Ascending aorta (tissue), 2 donors: Measurements from ENCODE around the gene PTPRG. TPM values are rescaled to one million over a fixed set of nuclear protein-coding genes. Genes with fewer than 3 reads are reported as not detected.

ENCODE experiments used
- DNase-seq, 2 donors: peaks; one replicate each; pipeline ENCODE4 v3.0.0-alpha.2; 2019; ENCODE audit warnings: low spot score in 2 of 2
- H3K27ac ChIP-seq, 2 donors: fragments of 200-600 bp; sonication (generic); one replicate each; pipeline ENCODE4 v1.5.1; 2016 to 2017; ENCODE audit warnings: mild to moderate bottlenecking in 1 of 2
- H3K27me3 ChIP-seq: fragments of 200-600 bp; sonication (generic); one replicate; pipeline ENCODE4 v1.5.1; 2017
- H3K36me3 ChIP-seq, 2 donors: fragments of 200-600 bp; sonication (generic); one replicate each; pipeline ENCODE4 v1.5.1; 2016
- H3K4me1 ChIP-seq, 2 donors: fragments of 200-600 bp; sonication (generic); one replicate each; pipeline ENCODE4 v1.5.1; 2016 to 2017; ENCODE audit warnings: mild to moderate bottlenecking in 1 of 2
- H3K4me3 ChIP-seq, 2 donors: fragments of 200-600 bp; sonication (generic); one replicate each; pipeline ENCODE4 v1.5.1; 2016 to 2017; ENCODE audit warnings: mild to moderate bottlenecking in 1 of 2
- H3K9me3 ChIP-seq, 2 donors: fragments of 200-600 bp; sonication (generic); one replicate each; pipeline ENCODE4 v1.5.1; 2016
- intact Hi-C: fragments of 100-400 bp; cut with DNase I; formaldehyde crosslinking; loops from one replicate; pipeline ENCODE4 v1.15.1; 2023
- total RNA-seq: library from RNA; depleted of rRNA; stranded (reverse); fragments of >200 nt; gene quantifications from one replicate; pipeline ENCODE4 v1.1.0, GENCODE V29; 2016
- TF ChIP-seq, protein P1 (sequence below), 3 experiments: fragments of 200-600 bp in 2 of 3; fragments of 450-650 bp in 1 of 3; sonication (generic) in 2 of 3; IDR thresholded peaks; one replicate each; pipeline ENCODE4 v1.5.1; 2016 to 2019; ENCODE audit warnings: antibody characterized with exemption in 3 of 3, mild to moderate bottlenecking in 1 of 3, moderate library complexity in 1 of 3

Gene PTPRG
- total RNA-seq, 1 donor from 2014 or later = 129 TPM

GRCh38 chr3:61606196-61606595, 44.8 kb downstream of the PTPRG start:
- Histone ChIP-seq H3K27ac (no peak overlapping the region), H3K4me3 (no peak overlapping the region), H3K9me3 (no peaks in the 10 kb centered on the region), H3K36me3 (peaks cover 0 to 9% of the 10 kb centered on the region in 2 donors), H3K4me1 (no peaks in the 10 kb centered on the region), H3K27me3 (no peaks in the 10 kb centered on the region)
- TF ChIP-seq, protein P1, sequence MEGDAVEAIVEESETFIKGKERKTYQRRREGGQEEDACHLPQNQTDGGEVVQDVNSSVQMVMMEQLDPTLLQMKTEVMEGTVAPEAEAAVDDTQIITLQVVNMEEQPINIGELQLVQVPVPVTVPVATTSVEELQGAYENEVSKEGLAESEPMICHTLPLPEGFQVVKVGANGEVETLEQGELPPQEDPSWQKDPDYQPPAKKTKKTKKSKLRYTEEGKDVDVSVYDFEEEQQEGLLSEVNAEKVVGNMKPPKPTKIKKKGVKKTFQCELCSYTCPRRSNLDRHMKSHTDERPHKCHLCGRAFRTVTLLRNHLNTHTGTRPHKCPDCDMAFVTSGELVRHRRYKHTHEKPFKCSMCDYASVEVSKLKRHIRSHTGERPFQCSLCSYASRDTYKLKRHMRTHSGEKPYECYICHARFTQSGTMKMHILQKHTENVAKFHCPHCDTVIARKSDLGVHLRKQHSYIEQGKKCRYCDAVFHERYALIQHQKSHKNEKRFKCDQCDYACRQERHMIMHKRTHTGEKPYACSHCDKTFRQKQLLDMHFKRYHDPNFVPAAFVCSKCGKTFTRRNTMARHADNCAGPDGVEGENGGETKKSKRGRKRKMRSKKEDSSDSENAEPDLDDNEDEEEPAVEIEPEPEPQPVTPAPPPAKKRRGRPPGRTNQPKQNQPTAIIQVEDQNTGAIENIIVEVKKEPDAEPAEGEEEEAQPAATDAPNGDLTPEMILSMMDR (IDR thresholded peaks at IDR 0.05) = no peak
- intact Hi-C loops = no loop called here
- DNase-seq = no peak

- TF ChIP-seq, protein P1 (IDR thresholded peaks at IDR 0.05) = no peak
- H3K27ac ChIP-seq = no peak overlapping the region
- H3K4me3 ChIP-seq = no peak overlapping the region
- H3K36me3 ChIP-seq = peaks cover 0 to 9% of the 10 kb centered on the region in 2 donors
- no peaks in the 10 kb centered on the region for H3K27me3 ChIP-seq
- H3K4me1 ChIP-seq = peaks cover 0 to 8% of the 10 kb centered on the region in 2 donors
- intact Hi-C loops = no loop called here
- no peaks in the 10 kb centered on the region for H3K9me3 ChIP-seq
- DNase-seq = no peak
Observed at GRCh38 chr3:61608072-61608471, 46.7 kb downstream of the PTPRG start.

DNA sequence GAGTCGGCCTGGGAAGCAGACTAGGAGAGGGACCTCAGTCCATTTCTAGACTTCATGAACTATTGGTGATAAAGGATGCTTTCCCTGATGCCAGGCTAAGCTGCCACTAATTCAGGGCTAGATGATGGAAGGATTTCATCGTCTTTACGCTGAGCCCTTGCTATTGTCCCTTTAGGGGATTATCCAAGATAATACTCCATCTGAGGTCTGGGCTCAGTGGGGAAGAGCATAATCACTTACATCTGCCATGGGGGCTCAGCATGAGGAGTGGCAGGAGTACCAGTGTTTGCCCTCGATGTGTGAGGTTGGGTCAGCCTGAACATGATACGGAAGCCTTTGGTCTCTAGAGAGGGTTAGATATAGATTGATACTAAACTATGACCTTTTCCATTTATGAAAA, 47.3 kb downstream of the PTPRG start:
- DNase-seq = no peak
- intact Hi-C loops = no loop called here
- no peaks in the 10 kb centered on the region for H3K27me3 ChIP-seq
- no peak overlapping the region for H3K4me3 ChIP-seq
- H3K27ac ChIP-seq = no peak overlapping the region
- H3K9me3 ChIP-seq = no peaks in the 10 kb centered on the region
- peaks cover 0 to 9% of the 10 kb centered on the region in 2 donors for H3K36me3 ChIP-seq
- peaks cover 0 to 8% of the 10 kb centered on the region in 2 donors for H3K4me1 ChIP-seq
- TF ChIP-seq, protein P1 (IDR thresholded peaks at IDR 0.05) = no peak

GRCh38 chr3:61610316-61610715, 48.9 kb downstream of the PTPRG start:
- Histone ChIP-seq H3K4me3 (no peak overlapping the region), H3K36me3 (peaks cover 0 to 6% of the 10 kb centered on the region in 2 donors), H3K9me3 (no peaks in the 10 kb centered on the region), H3K4me1 (peaks cover 0 to 8% of the 10 kb centered on the region in 2 donors), H3K27ac (no peak overlapping the region), H3K27me3 (no peaks in the 10 kb centered on the region)
- TF ChIP-seq, protein P1 (IDR thresholded peaks at IDR 0.05) = no peak
- no peak for DNase-seq
- intact Hi-C loops = no loop called here

- peaks cover 0 to 15% of the 10 kb centered on the region in 2 donors for H3K4me1 ChIP-seq
- no peak overlapping the region for H3K4me3 ChIP-seq
- intact Hi-C loops = no loop called here
- H3K27me3 ChIP-seq = no peaks in the 10 kb centered on the region
- TF ChIP-seq, protein P1 (IDR thresholded peaks at IDR 0.05) = no peak
- H3K9me3 ChIP-seq = no peaks in the 10 kb centered on the region
- DNase-seq = no peak
- H3K27ac ChIP-seq = no peak overlapping the region
- H3K36me3 ChIP-seq = no peaks in the 10 kb centered on the region
Observed at GRCh38 chr3:61612211-61613194, 51.1 kb downstream of the PTPRG start.
